ENCODE results near the gene SPOCD1. TPM values are rescaled to one million over a fixed set of nuclear protein-coding genes. Genes with fewer than 3 reads are reported as not detected.

SPOCD1 gene
- total RNA-seq, 1 donor from 2014 or later = 1.5 TPM

DNA sequence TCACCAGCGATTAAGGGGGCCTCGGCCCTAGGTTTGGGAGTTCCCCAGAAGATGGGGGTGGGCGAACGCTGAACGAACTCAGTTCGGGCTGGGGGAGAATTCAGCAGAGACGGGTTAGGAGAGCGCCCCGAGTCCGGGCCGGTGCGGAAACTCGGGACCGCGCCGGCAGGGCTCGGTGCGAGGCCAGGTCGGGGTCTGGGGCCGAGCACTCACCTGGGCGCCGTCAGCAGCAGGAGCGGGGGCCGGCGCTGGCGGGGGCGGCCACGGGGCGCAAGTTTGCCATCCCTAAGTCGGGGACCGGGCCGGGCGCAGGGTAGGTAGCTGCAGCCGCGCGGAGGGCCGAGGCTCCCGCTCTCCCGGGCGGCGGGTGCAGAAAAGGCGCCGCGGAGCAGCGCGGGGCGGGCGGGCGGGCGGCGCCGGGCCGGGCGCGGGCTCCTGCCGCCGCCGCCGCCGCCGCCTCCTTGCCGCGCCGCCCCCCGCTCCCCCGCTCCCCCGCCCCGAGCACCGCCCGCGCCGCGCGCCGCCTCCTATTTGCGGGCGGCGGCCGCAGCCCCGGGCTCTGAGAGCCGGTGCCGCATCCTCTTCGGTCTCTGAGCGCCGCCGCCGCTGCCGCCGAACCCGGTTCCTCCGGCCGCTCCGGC lies 52.0 kb downstream of the SPOCD1 start:
- peaks cover 12% of the 10 kb centered on the region for H3K27me3 Mint-ChIP-seq (ENCODE audit: unreplicated experiment)
- DNase-seq (ENCODE audit: low spot score) = no peak
- H3K9me3 Mint-ChIP-seq (ENCODE audit: unreplicated experiment) = no peaks in the 10 kb centered on the region
- peaks cover 8% of the 10 kb centered on the region for H3K4me1 Mint-ChIP-seq (ENCODE audit: unreplicated experiment)
- H3K36me3 Mint-ChIP-seq (ENCODE audit: low read depth, unreplicated experiment) = peaks cover 7% of the 10 kb centered on the region
- H3K27ac Mint-ChIP-seq (ENCODE audit: unreplicated experiment) = no peak overlapping the region
- TF ChIP-seq, protein P1, sequence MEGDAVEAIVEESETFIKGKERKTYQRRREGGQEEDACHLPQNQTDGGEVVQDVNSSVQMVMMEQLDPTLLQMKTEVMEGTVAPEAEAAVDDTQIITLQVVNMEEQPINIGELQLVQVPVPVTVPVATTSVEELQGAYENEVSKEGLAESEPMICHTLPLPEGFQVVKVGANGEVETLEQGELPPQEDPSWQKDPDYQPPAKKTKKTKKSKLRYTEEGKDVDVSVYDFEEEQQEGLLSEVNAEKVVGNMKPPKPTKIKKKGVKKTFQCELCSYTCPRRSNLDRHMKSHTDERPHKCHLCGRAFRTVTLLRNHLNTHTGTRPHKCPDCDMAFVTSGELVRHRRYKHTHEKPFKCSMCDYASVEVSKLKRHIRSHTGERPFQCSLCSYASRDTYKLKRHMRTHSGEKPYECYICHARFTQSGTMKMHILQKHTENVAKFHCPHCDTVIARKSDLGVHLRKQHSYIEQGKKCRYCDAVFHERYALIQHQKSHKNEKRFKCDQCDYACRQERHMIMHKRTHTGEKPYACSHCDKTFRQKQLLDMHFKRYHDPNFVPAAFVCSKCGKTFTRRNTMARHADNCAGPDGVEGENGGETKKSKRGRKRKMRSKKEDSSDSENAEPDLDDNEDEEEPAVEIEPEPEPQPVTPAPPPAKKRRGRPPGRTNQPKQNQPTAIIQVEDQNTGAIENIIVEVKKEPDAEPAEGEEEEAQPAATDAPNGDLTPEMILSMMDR (IDR thresholded peaks at IDR 0.05; ENCODE audit: unreplicated experiment) = no peak
- peak overlapping the region; percentile 78 for H3K4me3 Mint-ChIP-seq (ENCODE audit: unreplicated experiment)

GRCh38 chr1:31762726-31763670 lies 52.8 kb downstream of the SPOCD1 start:
- Mint-ChIP-seq H3K27me3 (ENCODE audit: unreplicated experiment) (peaks cover 12% of the 10 kb centered on the region), H3K9me3 (ENCODE audit: unreplicated experiment) (no peaks in the 10 kb centered on the region)

DNA sequence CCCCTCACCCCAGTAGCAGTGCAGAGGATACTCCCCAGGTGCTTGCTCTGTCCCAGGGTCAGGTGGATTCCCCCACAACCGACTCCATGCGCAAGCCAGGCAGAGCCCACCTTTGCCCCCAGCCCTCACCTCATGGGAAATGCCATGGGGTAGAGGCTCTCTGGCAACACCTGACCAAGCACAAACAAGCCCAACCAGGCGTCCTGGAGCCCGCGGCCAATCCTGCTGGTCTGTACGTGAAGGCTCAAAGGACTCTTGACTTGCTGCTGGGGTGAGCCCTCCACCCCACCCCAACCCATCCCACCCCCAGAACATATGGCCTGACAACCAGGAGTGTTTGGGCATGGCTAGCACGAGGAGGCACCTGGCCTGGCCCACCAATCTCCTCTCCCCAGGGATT lies 53.5 kb downstream of the SPOCD1 start:
- no peak overlapping the region for H3K4me3 Mint-ChIP-seq (ENCODE audit: unreplicated experiment)
- H3K36me3 Mint-ChIP-seq (ENCODE audit: low read depth, unreplicated experiment) = peaks cover 7% of the 10 kb centered on the region
- H3K9me3 Mint-ChIP-seq (ENCODE audit: unreplicated experiment) = no peaks in the 10 kb centered on the region
- peaks cover 8% of the 10 kb centered on the region for H3K4me1 Mint-ChIP-seq (ENCODE audit: unreplicated experiment)
- peaks cover 12% of the 10 kb centered on the region for H3K27me3 Mint-ChIP-seq (ENCODE audit: unreplicated experiment)
- TF ChIP-seq, protein P1 (IDR thresholded peaks at IDR 0.05; ENCODE audit: unreplicated experiment) = no peak
- H3K27ac Mint-ChIP-seq (ENCODE audit: unreplicated experiment) = no peak overlapping the region
- DNase-seq (ENCODE audit: low spot score) = no peak

More at GRCh38 chr1:31762726-31763670, 52.8 kb downstream of the SPOCD1 start:
- DNase-seq (ENCODE audit: low spot score) = peak; percentile 90
- peak overlapping the region; percentile 78 for H3K4me3 Mint-ChIP-seq (ENCODE audit: unreplicated experiment)
- TF ChIP-seq, protein P1 (IDR thresholded peaks at IDR 0.05; ENCODE audit: unreplicated experiment) = peak; percentile 53
- H3K4me1 Mint-ChIP-seq (ENCODE audit: unreplicated experiment) = peaks cover 8% of the 10 kb centered on the region
- H3K27ac Mint-ChIP-seq (ENCODE audit: unreplicated experiment) = no peak overlapping the region
- peaks cover 7% of the 10 kb centered on the region for H3K36me3 Mint-ChIP-seq (ENCODE audit: low read depth, unreplicated experiment)

GRCh38 chr1:31761883-31762282 lies 53.9 kb downstream of the SPOCD1 start:
- TF ChIP-seq, protein P1 (IDR thresholded peaks at IDR 0.05; ENCODE audit: unreplicated experiment) = no peak
- no peak for DNase-seq (ENCODE audit: low spot score)
- Mint-ChIP-seq H3K9me3 (ENCODE audit: unreplicated experiment) (no peaks in the 10 kb centered on the region), H3K27me3 (ENCODE audit: unreplicated experiment) (peaks cover 12% of the 10 kb centered on the region), H3K36me3 (ENCODE audit: low read depth, unreplicated experiment) (peaks cover 7% of the 10 kb centered on the region), H3K27ac (ENCODE audit: unreplicated experiment) (no peak overlapping the region), H3K4me1 (ENCODE audit: unreplicated experiment) (peaks cover 8% of the 10 kb centered on the region), H3K4me3 (ENCODE audit: unreplicated experiment) (peak overlapping the region; percentile 62)

Data from endothelial cell (in vitro differentiated cells).